Sigmoid colon (tissue), 4 donors: ENCODE results near the gene FRA10AC1.

Experiments
- EP300 ChIP-seq, 4 donors: sonication (generic); formaldehyde crosslinking; IDR thresholded peaks; one replicate each; pipeline ENCODE4 v1.6.1; 2017; ENCODE audit warnings: antibody characterized with exemption in 4 of 4
- POLR2A ChIP-seq, 2 donors: fragments of 450-650 bp; IDR thresholded peaks; one replicate each; pipeline ENCODE4 v1.6.1; 2016; ENCODE audit warnings: antibody characterized with exemption in 2 of 2, mild to moderate bottlenecking in 2 of 2, moderate library complexity in 2 of 2
- POLR2AphosphoS5 ChIP-seq, 4 donors: sonication (generic); formaldehyde crosslinking; IDR thresholded peaks; one replicate each; pipeline ENCODE4 v1.6.1; 2017; ENCODE audit warnings: antibody characterized with exemption in 4 of 4
- TF ChIP-seq, protein P1 (sequence below), 4 experiments: fragments of 450-650 bp in 3 of 4; fragments of 200-600 bp in 1 of 4; IDR thresholded peaks; one replicate each; pipeline ENCODE4 v1.5.1; 2016 to 2019; ENCODE audit warnings: antibody characterized with exemption in 4 of 4, mild to moderate bottlenecking in 3 of 4, moderate library complexity in 2 of 4

- TF ChIP-seq, protein P1, sequence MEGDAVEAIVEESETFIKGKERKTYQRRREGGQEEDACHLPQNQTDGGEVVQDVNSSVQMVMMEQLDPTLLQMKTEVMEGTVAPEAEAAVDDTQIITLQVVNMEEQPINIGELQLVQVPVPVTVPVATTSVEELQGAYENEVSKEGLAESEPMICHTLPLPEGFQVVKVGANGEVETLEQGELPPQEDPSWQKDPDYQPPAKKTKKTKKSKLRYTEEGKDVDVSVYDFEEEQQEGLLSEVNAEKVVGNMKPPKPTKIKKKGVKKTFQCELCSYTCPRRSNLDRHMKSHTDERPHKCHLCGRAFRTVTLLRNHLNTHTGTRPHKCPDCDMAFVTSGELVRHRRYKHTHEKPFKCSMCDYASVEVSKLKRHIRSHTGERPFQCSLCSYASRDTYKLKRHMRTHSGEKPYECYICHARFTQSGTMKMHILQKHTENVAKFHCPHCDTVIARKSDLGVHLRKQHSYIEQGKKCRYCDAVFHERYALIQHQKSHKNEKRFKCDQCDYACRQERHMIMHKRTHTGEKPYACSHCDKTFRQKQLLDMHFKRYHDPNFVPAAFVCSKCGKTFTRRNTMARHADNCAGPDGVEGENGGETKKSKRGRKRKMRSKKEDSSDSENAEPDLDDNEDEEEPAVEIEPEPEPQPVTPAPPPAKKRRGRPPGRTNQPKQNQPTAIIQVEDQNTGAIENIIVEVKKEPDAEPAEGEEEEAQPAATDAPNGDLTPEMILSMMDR (IDR thresholded peaks at IDR 0.05), result no peak
- TF ChIP-seq POLR2AphosphoS5 (IDR thresholded peaks at IDR 0.05), result no peak
- no peak for TF ChIP-seq EP300 (IDR thresholded peaks at IDR 0.05)
- no peak for TF ChIP-seq POLR2A (IDR thresholded peaks at IDR 0.05)
Measured at GRCh38 chr10:93719901-93720300, 17.5 kb upstream of the FRA10AC1 start.
